Hippocampal formation (tissue), 2 donors: Measurements from ENCODE around the gene EFCAB5.
"Not testable (repeated sequence)": the region's sequence is repeated elsewhere in the genome, so short reads cannot be mapped to it uniquely, and the experiment has no call there.

Experiments used
- DNase-seq, 2 donors: peaks; one replicate each; lab custom pipeline; 2025; lab: John Stamatoyannopoulos, UW

EFCAB5 gene

GRCh38 chr17:30095507-30096244, 154.2 kb downstream of the EFCAB5 start:
- peak in 1 of 2 donors; percentile 9 for DNase-seq

DNA sequence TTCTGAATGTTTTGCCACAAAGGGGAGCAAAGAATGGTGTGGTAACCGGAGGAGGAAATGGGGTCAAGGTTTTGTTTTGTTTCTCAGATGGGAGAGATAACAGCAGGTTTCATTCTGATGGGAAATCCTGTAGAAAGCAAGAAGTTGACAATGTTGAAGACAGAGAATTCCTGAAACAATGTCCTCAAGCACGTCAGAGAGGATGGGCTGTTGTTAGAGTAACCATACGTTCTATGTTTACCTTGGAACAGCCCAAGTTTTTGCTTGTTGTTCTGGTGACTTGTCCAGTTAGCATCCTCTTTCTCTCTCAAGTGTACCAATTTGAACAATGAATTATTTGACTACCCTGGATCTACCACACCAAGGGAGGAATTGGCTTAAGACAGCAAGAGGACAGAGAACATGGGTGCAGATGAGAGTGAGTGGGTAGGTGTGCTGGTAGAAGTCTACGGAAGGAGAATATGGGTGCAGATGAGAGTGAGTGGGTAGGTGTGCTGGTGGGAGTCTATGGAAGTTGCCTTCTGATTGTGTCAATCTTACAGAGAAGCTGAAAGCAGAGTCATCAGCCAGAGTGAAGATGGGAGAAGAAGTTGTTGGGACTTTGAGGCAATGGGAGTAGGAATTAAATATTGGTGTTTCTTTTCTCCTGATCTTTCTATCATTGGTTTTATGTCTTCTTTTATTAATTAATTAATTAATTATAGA, 160.4 kb downstream of the EFCAB5 start:
- no peak for DNase-seq

GRCh38 chr17:30103921-30104320, 162.5 kb downstream of the EFCAB5 start:
- no peak for DNase-seq

- DNase-seq: peak; percentile 69 to 82
These were observed 163.3 kb downstream of the EFCAB5 start for GRCh38 chr17:30104575-30105339.

DNA sequence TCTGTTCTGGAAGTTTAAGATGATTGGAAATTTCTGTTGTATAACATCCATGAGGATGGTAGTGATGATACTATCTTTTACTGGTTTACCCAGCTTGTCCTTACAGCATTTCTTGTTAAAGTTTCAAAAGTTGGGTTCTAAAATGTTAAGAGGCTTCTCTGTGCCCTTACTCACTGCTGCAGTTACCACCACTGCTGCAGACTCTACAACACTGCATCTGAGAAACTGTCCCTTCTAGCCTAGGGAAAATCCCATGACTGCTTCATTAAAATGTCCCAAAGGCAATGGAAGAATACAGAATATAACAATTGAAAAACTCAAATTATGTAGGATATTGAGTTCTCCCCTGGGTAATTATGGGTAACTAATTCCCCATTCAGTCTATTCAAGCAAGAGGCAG, 171.4 kb downstream of the EFCAB5 start:
- DNase-seq: no peak

GRCh38 chr17:30113213-30113612, 171.8 kb downstream of the EFCAB5 start:
- DNase-seq: no peak

DNA sequence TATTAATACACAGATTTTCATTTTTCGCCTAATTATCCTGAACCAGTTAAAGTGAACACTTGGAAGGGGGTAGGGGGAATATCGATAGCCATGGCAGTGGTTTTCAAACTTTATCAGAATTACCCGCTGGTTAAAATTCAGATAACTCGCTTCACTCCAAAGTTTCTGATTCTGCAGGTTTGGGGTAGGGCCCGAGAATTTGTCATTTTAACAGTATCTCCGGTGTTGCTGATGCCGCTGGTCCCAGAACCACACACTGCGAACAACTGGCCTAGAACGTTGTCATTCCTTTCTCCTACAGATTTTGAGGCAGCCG, 174.9 kb downstream of the EFCAB5 start:
- DNase-seq: no peak

DNA sequence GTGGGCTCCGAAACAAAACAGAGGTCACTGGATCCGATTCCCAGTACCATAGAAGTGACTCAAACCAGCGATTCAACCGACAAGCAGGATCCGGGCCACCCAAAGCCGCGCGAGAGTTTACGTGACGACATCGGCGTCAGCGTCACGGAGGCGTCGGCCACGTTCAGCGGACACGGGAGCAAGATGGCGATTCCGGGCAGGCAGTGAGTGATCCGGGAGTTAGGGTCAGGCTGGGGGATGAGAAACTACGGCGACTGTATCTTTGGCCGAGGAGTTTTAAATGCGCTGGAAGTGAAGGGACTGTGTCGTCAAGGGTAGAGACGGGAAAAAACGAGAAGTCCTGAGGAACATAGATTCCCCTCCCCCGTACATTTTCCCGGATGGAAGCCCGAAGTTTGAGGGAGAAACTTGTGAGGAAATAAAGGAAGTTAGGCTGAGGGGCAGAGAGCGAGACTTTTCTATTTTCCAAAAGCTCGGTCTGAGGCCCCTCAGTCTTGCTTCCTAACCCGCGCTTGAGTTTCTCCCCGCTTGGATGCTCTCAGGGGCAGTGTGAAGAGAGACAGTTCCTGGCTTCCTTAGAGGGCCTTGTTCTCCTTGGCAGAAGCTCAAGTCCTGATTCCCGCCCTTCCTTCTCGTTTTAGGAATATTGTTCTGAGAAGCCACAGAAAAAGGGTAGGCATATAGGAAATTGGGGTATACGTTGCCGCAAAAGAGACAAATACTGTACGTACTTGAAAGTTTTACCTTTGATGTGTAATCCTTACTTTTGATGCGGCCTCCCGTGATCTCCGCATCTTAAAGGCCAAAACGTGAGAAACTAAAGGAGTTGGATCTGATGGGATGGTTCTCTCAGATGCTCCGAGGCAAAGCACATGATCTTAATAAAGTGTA, 175.5 kb downstream of the EFCAB5 start, which contains the start of gene NSRP1:
NSRP1 (plus strand) TSS at position 156 of the 891 bp plus-strand sequence; CDS start at position 184, 28 bp downstream.
- peak; percentile 82 to 86 for DNase-seq

DNA sequence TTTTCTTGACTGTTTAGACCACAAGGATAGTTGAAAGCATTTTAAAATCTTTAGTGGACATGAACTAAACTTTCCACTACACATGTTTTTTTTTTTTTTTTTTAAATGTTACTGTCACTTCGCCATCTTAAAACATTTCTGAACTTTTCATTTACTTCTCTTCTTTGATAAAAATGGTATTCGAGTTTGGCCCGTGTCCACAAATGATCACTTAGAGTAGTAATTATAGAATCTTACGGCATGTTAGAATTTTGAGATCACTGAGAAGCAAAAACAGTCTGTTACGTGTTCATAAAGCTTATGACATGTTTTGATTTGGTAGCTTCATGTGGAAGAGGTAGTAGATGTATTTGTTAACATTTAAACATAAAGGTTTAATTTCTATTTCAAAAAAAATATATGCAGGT, 176.2 kb downstream of the EFCAB5 start:
- DNase-seq: no peak

DNA sequence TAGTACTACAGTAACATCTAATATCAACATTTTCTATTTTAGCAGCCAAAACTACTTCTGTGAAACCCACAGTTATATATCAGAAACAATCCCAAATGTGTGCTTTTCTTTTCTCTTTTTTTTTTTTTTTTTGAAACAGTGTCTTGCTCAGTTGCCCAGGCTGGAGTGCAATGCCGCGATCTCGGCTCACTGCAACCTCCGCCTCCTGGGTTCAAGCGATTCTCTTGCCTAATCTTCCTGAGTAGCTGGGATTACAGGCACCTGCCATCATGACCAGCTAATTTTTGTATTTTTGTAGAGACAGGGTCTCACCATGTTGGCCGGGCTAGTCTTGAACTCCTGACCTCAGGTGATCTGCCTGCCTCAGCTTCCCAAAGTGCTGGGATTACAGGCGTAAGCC, 177.2 kb downstream of the EFCAB5 start:
- not testable (repeated sequence) for DNase-seq

DNA sequence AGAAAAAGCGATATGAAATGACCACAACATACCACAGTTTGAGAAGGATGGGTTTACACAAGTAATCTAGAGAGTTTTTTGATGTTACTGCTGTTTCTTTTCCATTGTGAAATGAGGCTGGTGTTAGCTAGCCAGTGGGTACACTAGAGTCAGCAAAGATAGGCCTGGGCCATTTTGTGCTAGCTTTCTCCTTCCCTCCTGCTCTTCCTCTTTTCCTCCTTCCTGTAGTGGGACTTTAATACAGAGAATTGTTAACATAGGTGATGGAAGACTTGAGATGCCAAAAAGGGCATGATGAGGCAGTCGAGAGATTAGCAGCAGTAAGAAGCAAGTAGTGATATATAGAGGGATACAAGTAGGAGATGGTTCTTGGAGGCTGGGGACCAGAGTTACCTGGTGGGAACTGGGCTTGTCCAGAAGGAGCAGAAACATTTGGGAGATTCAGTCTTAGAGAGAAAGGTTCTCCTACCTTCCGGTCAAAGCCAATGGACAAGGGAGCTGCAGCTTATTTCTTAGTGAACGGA, 182.9 kb downstream of the EFCAB5 start:
- DNase-seq: no peak

- no peak for DNase-seq
These were observed 188.7 kb downstream of the EFCAB5 start for GRCh38 chr17:30130121-30130520.

GRCh38 chr17:30132615-30133014, 191.2 kb downstream of the EFCAB5 start:
- DNase-seq: no peak

DNA sequence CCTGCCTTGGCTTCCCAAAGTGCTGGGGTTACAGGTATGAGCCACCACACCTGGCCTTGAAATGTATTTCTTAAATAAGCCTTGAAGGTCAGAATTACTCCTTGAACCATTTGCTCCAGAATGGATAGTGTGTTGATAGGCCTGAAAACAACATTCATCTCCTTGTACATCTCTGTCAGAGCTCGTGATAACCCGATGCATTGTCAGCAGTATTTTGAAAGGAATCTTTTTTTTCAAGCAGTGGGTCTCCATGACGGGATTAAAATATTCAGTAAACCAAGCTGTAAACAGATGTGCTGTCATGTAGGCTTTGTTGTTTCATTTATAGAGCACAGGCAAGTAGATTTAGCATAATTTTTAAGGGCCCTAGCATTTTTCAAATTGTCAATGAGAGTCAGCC, 191.8 kb downstream of the EFCAB5 start:
- no peak for DNase-seq

GRCh38 chr17:30134551-30134950, 193.1 kb downstream of the EFCAB5 start:
- no peak for DNase-seq

- DNase-seq: no peak
These were observed 195.7 kb downstream of the EFCAB5 start for GRCh38 chr17:30137158-30137557.

- not testable (repeated sequence) for DNase-seq
These were observed 206.4 kb downstream of the EFCAB5 start for GRCh38 chr17:30147860-30148259.

DNA sequence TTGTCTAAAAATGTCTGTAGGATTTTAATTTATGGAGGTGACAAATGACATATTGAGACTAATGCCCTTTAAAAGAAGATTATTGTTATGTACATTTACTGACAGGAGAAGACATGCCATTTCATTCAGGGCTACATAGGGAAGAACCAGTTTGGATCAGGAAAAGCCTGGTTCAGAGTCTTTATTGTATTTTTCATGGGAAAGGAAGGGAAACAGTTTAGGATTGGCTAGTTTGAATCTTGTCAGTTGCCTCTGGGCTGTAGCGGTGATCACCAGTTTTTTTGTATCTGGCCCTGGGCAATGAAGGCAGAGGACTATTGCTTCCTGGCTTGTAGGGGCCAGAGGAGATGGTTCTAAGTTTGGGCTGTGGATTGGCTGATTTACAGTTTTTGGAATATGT, 206.9 kb downstream of the EFCAB5 start:
- DNase-seq: no peak

- no peak for DNase-seq
These were observed 210.0 kb downstream of the EFCAB5 start for GRCh38 chr17:30151471-30151870.

- DNase-seq: no peak
These were observed 212.0 kb downstream of the EFCAB5 start for GRCh38 chr17:30153463-30153862.

DNA sequence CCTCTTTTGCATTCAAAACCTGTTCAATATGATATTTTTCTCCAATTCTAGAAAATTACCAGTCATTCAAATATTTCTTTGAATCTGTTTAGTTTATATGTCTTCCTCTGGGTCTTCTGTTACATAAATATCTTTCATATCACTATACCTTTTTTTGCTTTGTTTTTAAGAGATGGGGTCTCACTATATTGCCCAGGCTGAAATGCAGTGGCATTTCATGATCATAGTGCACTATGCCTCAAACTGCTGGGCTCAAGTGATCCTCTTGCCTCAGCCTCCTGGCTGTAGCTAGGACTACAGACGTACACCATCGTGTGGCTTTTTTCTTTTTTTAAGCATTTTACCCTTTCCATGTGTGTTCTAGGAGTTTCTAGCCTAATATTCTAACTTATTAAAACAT, 214.0 kb downstream of the EFCAB5 start:
- DNase-seq: no peak
